HepG2 (cell line): ENCODE results near the gene GUCA2B. TPM values are rescaled to one million over a fixed set of nuclear protein-coding genes. Genes with fewer than 3 reads are reported as not detected.

Experiments
- ATAC-seq: fragments of 200-7000 bp; cut with Tn5 transposase; 3 replicates; pipeline ENCODE4 v1.9.1; 2020; ENCODE audit warnings: mild to moderate bottlenecking, moderate library complexity
- BruUV-seq: library from RNA; stranded (reverse); fragments of 400-500 nt; replicated peaks from 2 replicates; lab custom pipeline; 2021; lab: Mats Ljungman, UMichigan
- CTCF ChIA-PET: fragments of 300-600 bp; formaldehyde crosslinking; extraction: SDS; loops from one replicate; lab custom pipeline; 2021; ENCODE audit warnings: low total read pairs, inconsistent platforms, low intra/inter-chr PET ratio; lab: Yijun Ruan, JAX
- POLR2A ChIA-PET: fragments of 350-600 bp; sonication (Branson Sonifier 250); formaldehyde crosslinking; loops from one replicate; lab custom pipeline; 2020; ENCODE audit warnings: antibody characterized with exemption, inconsistent platforms; lab: Yijun Ruan, JAX
- DNase-seq: peaks from one replicate; pipeline ENCODE4 v3.0.0-alpha.2; 2015; ENCODE audit warnings: low spot score
- FAIRE-seq: peaks from 3 replicates; lab custom pipeline; 2011; peaks lifted over from hg19 to GRCh38; lab: Jason Lieb, UNC
- H2AFZ ChIP-seq: one replicate; pipeline ENCODE4 v1.6.1; 2011; ENCODE audit warnings: low read length, inconsistent platforms
- H3K27ac ChIP-seq: fragments of 300-600 bp; 3 replicates; pipeline ENCODE4 v1.8.0; 2011; ENCODE audit warnings: mixed run types, mild to moderate bottlenecking, mixed read lengths, low read length, inconsistent platforms; ENCODE audit not compliant: insufficient read depth; ENCODE audit errors: extremely low read length
- H3K27me3 ChIP-seq, 2 experiments: fragments of 200-600 bp in 1 of 2; 2 replicates in 1 of 2; 3 replicates in 1 of 2; pipeline versions ENCODE4 v1.6.0 to v1.8.0; 2011; ENCODE audit warnings: low read length in 2 of 2, mild to moderate bottlenecking in 2 of 2, moderate library complexity in 2 of 2, inconsistent platforms in 1 of 2; ENCODE audit not compliant: insufficient read depth in 2 of 2, control insufficient read depth in 1 of 2
- H3K36me3 ChIP-seq, 2 experiments: fragments of 200-600 bp in 1 of 2; replicated peaks in 1 of 2; 2 replicates in 1 of 2; 3 replicates in 1 of 2; pipeline versions ENCODE4 v1.5.1 to v1.8.0; 2011; ENCODE audit warnings: low read length in 2 of 2, inconsistent platforms in 1 of 2; ENCODE audit not compliant: insufficient read depth in 2 of 2, control insufficient read depth in 1 of 2
- H3K4me1 ChIP-seq: 2 replicates; pipeline ENCODE4 v1.5.1; 2012; ENCODE audit warnings: low read length, inconsistent platforms; ENCODE audit not compliant: insufficient read depth
- H3K4me2 ChIP-seq: 2 replicates; pipeline ENCODE4 v1.6.0; 2011; ENCODE audit warnings: low read depth, low read length, inconsistent platforms
- H3K4me3 ChIP-seq, 3 experiments: fragments of 200-600 bp in 1 of 3; sonication (generic), shearing (Covaris generic) in 1 of 3; replicated peaks in 1 of 3; 2 replicates each; pipeline ENCODE4 v1.5.1; 2011 to 2016; ENCODE audit warnings: low read length in 3 of 3, inconsistent platforms in 2 of 3, low read depth in 2 of 3, mild to moderate bottlenecking in 2 of 3, control low read depth in 1 of 3, mixed read lengths in 1 of 3; ENCODE audit not compliant: insufficient read depth in 1 of 3
- H3K79me2 ChIP-seq: one replicate; pipeline ENCODE4 v1.6.1; 2011; ENCODE audit warnings: low read length, inconsistent platforms; ENCODE audit not compliant: insufficient read depth
- H3K9ac ChIP-seq: 2 replicates; pipeline ENCODE4 v1.6.0; 2011; ENCODE audit warnings: mild to moderate bottlenecking, low read depth, low read length, inconsistent platforms; ENCODE audit not compliant: insufficient read depth
- H3K9me3 ChIP-seq: 2 replicates; pipeline ENCODE4 v1.5.1; 2012; ENCODE audit warnings: mild to moderate bottlenecking, low read length
- H4K20me1 ChIP-seq: 2 replicates; pipeline ENCODE4 v1.6.0; 2011; ENCODE audit warnings: inconsistent platforms, mild to moderate bottlenecking, low read length, moderate library complexity; ENCODE audit not compliant: insufficient read depth
- ARNT2 ChIP-seq: sonication (generic); formaldehyde crosslinking; IDR thresholded peaks from 2 replicates; pipeline ENCODE4 v1.8.0; 2022; ENCODE audit warnings: mild to moderate bottlenecking, low read depth, missing genetic modification reagents, moderate library complexity
- DR1 ChIP-seq: sonication (generic); formaldehyde crosslinking; IDR thresholded peaks from 2 replicates; pipeline ENCODE4 v1.8.0; 2021; ENCODE audit warnings: mild to moderate bottlenecking, missing genetic modification reagents, inconsistent platforms
- U2AF2 ChIP-seq: fragments of 200-400 bp; formaldehyde crosslinking; IDR thresholded peaks from 2 replicates; pipeline ENCODE4 v1.6.1; 2017; ENCODE audit warnings: low read depth, mild to moderate bottlenecking, low read length
- ZNF160 ChIP-seq: sonication (generic); formaldehyde crosslinking; IDR thresholded peaks from 2 replicates; pipeline ENCODE4 v1.8.0; 2022; ENCODE audit warnings: mild to moderate bottlenecking, inconsistent platforms, missing genetic modification reagents
- ZNF17 ChIP-seq: sonication (generic); formaldehyde crosslinking; IDR thresholded peaks from 2 replicates; pipeline ENCODE4 v1.5.0; 2020; ENCODE audit warnings: mild to moderate bottlenecking, missing genetic modification reagents
- in situ Hi-C: cut with HindIII; loops from 2 replicates; pipeline ENCODE4 v1.10.0; 2017; ENCODE audit warnings: low pct_unique_long_range_greater_than_20kb; ENCODE audit not compliant: extremely low pct_ligation_motif_present
- intact Hi-C: fragments of 100-400 bp; cut with micrococcal nuclease; formaldehyde crosslinking; loops from one replicate; pipeline ENCODE4 v1.10.0; 2022; ENCODE audit not compliant: unreplicated experiment
- polyA plus RNA-seq, 8 experiments: library from polyadenylated mRNA; depleted of rRNA in 3 of 8; stranded (reverse) in 7 of 8; unstranded in 1 of 8; fragments of >200 nt; fragmentation: Illumina TruSeq in 4 of 8; extraction: Trizol in 4 of 8; gene quantifications; 2 replicates each; pipeline versions ENCODE4 v1.2.1 to v1.2.3, GENCODE V29; 2011 to 2016; ENCODE audit warnings: low read depth in 4 of 8, missing spikeins in 1 of 8, mixed read lengths in 1 of 8; ENCODE audit not compliant: insufficient read depth in 1 of 8
- total RNA-seq, 5 experiments: library from RNA; depleted of rRNA; stranded (reverse); fragments of >200 nt; fragmentation: Illumina TruSeq; extraction: Trizol; gene quantifications; 2 replicates each; pipeline ENCODE4 v1.2.3, GENCODE V29; 2016; ENCODE audit warnings: low read depth in 1 of 5

The GUCA2B gene
- total and polyA plus RNA-seq, 2 of the 13 experiments (the other 11 are each of a cell fraction or from before 2014, with no cell fraction given) = not detected

- no peak overlapping the region for H3K9ac ChIP-seq
- no peaks in the 10 kb centered on the region for H3K9me3 ChIP-seq
- intact Hi-C loops = no loop called here
- FAIRE-seq (no peak), DNase-seq (no peak), ATAC-seq (no peak)
- no peak overlapping the region for H3K27ac ChIP-seq
- no peaks in the 10 kb centered on the region for H3K4me1 ChIP-seq
- peaks cover 3% of the 10 kb centered on the region for H3K79me2 ChIP-seq
- H2AFZ ChIP-seq = no peak overlapping the region
- H3K4me3 ChIP-seq = no peak overlapping the region
- in situ Hi-C loops = no loop called here
- ChIA-PET POLR2A (no interaction called here), CTCF (no interaction called here)
- peaks cover 6 to 29% of the 10 kb centered on the region in 2 experiments; a peak in 4 of 5 replicates for H3K36me3 ChIP-seq
- TF ChIP-seq DR1 = no peak
- peak; percentile 65; the same call in 1 of the 2 replicates for TF ChIP-seq ZNF160 (CRISPR knock-in tag)
- no peak for TF ChIP-seq U2AF2
- TF ChIP-seq ZNF17 (CRISPR knock-in tag) = no peak
- TF ChIP-seq ARNT2 (CRISPR knock-in tag) = no peak
- no TSS peak for BruUV-seq
- H3K4me2 ChIP-seq = no peak overlapping the region
- H3K27me3 ChIP-seq = no peaks in the 10 kb centered on the region
- H4K20me1 ChIP-seq = no peaks in the 10 kb centered on the region
Measured at GRCh38 chr1:42201986-42202385, 48.8 kb downstream of the GUCA2B start.

Other genes starting within 250 kb of the GUCA2B start
- gene HIVEP3, start 234.5 kb upstream of the GUCA2B start, total RNA-seq (2016; rRNA removed; fragmentation: Illumina TruSeq; extraction: Trizol) = not detected in 2 replicates
- gene HIVEP3, start 234.5 kb upstream of the GUCA2B start, polyA plus RNA-seq (2011; rRNA removed) = 0.01 and 0.05 TPM in 2 replicates
- gene GUCA2A, start 11.3 kb downstream of the GUCA2B start, total RNA-seq (2016; rRNA removed; fragmentation: Illumina TruSeq; extraction: Trizol) = not detected in 2 replicates
- gene GUCA2A, start 11.3 kb downstream of the GUCA2B start, polyA plus RNA-seq (2011; rRNA removed) = not detected in 2 replicates
- gene FOXJ3, start 181.8 kb downstream of the GUCA2B start, total RNA-seq (2016; rRNA removed; fragmentation: Illumina TruSeq; extraction: Trizol) = 15.4 and 16.6 TPM in 2 replicates
- 33.3 and 48.5 TPM in 2 replicates for gene FOXJ3, start 181.8 kb downstream of the GUCA2B start, polyA plus RNA-seq (2011; rRNA removed)
- 2.5 and 4.1 TPM in 2 replicates for gene RIMKLA, start 227.4 kb downstream of the GUCA2B start, total RNA-seq (2016; rRNA removed; fragmentation: Illumina TruSeq; extraction: Trizol)
- gene RIMKLA, start 227.4 kb downstream of the GUCA2B start, polyA plus RNA-seq (2011; rRNA removed) = 2.8 and 3.8 TPM in 2 replicates